ENCODE results near the gene DUSP5.

DNA sequence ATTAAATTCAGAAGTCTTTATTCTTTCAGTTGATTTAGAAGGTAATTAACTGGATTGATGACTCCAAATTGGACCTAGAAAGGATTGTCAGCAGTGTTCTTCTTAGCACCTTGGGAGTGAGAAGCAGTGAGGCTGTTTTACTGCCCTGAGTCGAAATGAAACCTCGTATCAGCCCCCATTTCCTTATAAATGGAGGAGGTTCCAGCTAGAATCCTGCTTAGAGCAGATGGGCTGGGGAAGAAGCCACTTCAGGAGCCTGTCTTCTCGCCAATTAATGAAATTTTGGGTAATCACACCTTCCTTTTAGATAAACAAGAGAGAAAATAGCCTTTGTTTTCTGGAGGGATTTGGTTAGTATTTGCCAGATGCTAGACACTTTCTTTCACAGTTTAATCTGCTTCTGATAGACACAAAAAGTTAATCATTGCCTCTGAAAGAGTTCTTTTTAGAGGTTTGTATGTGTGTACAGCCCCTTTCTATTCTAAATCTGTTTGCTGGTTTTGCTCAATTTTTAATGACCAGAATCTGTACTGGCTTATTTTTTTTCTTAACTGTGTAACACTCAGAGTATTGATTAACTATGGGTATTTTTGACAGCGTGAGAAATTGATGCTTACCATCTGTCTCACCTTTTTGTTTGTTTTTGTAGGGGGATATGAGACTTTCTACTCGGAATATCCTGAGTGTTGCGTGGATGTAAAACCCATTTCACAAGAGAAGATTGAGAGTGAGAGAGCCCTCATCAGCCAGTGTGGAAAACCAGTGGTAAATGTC, 4.6 kb downstream of the DUSP5 start:
- TF ChIP-seq, protein P1, sequence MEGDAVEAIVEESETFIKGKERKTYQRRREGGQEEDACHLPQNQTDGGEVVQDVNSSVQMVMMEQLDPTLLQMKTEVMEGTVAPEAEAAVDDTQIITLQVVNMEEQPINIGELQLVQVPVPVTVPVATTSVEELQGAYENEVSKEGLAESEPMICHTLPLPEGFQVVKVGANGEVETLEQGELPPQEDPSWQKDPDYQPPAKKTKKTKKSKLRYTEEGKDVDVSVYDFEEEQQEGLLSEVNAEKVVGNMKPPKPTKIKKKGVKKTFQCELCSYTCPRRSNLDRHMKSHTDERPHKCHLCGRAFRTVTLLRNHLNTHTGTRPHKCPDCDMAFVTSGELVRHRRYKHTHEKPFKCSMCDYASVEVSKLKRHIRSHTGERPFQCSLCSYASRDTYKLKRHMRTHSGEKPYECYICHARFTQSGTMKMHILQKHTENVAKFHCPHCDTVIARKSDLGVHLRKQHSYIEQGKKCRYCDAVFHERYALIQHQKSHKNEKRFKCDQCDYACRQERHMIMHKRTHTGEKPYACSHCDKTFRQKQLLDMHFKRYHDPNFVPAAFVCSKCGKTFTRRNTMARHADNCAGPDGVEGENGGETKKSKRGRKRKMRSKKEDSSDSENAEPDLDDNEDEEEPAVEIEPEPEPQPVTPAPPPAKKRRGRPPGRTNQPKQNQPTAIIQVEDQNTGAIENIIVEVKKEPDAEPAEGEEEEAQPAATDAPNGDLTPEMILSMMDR (IDR thresholded peaks at IDR 0.05) = no peak
- TF ChIP-seq EP300 (IDR thresholded peaks at IDR 0.05) (no peak), POLR2A (IDR thresholded peaks at IDR 0.05) (no peak)
